Loucy (cell line): Measurements from ENCODE around the gene ACVR1.

Experiments used
- EZH2phosphoT487 ChIP-seq: fragments of 200-600 bp; IDR thresholded peaks from 2 replicates; pipeline ENCODE4 v1.6.1; 2018; ENCODE audit warnings: antibody characterized with exemption, mild to moderate bottlenecking, moderate library complexity, borderline replicate concordance
- TF ChIP-seq, protein P1 (sequence below): fragments of 200-600 bp; sonication (generic); conservative IDR thresholded peaks from 2 replicates; pipeline ENCODE4 v1.5.1; 2014; ENCODE audit warnings: mild to moderate bottlenecking, antibody characterized with exemption, low read length

DNA sequence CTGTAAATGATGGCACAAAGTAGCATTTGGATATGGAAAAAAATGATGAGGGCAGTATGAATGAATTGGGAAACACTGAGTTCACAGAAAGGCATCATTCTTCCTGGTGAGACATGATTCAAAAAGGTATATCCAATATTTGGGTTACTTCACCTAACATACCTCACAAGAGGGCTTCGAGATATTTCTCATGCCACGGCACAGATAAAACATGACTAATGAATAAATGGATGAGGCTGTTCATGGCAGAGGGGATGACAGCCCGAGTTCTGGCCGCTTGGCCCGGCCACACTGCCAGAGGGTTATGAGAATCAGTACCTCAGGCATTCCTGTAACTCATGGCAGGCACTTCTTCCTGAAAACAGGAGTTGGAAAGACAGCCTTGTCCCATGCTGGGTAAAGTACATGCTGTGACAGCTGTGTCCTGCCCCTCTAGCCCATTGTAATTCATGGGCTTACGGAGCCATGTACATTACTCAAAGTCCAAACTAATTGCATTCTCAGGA, 131.5 kb downstream of the ACVR1 start:
- TF ChIP-seq, protein P1, sequence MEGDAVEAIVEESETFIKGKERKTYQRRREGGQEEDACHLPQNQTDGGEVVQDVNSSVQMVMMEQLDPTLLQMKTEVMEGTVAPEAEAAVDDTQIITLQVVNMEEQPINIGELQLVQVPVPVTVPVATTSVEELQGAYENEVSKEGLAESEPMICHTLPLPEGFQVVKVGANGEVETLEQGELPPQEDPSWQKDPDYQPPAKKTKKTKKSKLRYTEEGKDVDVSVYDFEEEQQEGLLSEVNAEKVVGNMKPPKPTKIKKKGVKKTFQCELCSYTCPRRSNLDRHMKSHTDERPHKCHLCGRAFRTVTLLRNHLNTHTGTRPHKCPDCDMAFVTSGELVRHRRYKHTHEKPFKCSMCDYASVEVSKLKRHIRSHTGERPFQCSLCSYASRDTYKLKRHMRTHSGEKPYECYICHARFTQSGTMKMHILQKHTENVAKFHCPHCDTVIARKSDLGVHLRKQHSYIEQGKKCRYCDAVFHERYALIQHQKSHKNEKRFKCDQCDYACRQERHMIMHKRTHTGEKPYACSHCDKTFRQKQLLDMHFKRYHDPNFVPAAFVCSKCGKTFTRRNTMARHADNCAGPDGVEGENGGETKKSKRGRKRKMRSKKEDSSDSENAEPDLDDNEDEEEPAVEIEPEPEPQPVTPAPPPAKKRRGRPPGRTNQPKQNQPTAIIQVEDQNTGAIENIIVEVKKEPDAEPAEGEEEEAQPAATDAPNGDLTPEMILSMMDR: no peak
- TF ChIP-seq EZH2phosphoT487: no peak
